NT2/D1 (cell line): ENCODE measurements around the gene TMEM11.
"Not testable (repeated sequence)": the region's sequence is repeated elsewhere in the genome, so short reads cannot be mapped to it uniquely, and the experiment has no call there.

Experiments used
- DNase-seq: peaks from one replicate; pipeline ENCODE4 v3.0.0-alpha.2; 2011; ENCODE audit warnings: low read depth, low spot score
- H3K27me3 ChIP-seq: 2 replicates; pipeline ENCODE4 v1.6.0; 2011; ENCODE audit warnings: mild to moderate bottlenecking; ENCODE audit not compliant: insufficient read length, insufficient read depth
- H3K36me3 ChIP-seq: 2 replicates; pipeline ENCODE4 v1.6.1; 2011; ENCODE audit warnings: mild to moderate bottlenecking, low read length, mixed read lengths; ENCODE audit not compliant: insufficient read depth, insufficient read length
- H3K4me1 ChIP-seq: 2 replicates; pipeline ENCODE4 v1.5.1; 2011; ENCODE audit not compliant: insufficient read depth, insufficient read length
- H3K4me3 ChIP-seq: 2 replicates; pipeline ENCODE4 v1.5.1; 2011; ENCODE audit warnings: low read depth; ENCODE audit not compliant: insufficient read length
- H3K9ac ChIP-seq: 2 replicates; pipeline ENCODE4 v1.6.0; 2011; ENCODE audit warnings: low read depth; ENCODE audit not compliant: insufficient read length
- H3K9me3 ChIP-seq: 2 replicates; pipeline ENCODE4 v1.5.1; 2011; ENCODE audit warnings: mild to moderate bottlenecking, low read length; ENCODE audit not compliant: insufficient read depth
- SUZ12 ChIP-seq: IDR thresholded peaks from 2 replicates; pipeline ENCODE4 v1.6.1; 2011; ENCODE audit not compliant: insufficient read length, insufficient read depth; ENCODE audit errors: extremely low read depth
- YY1 ChIP-seq: IDR thresholded peaks from 2 replicates; pipeline ENCODE4 v1.6.1; 2011; ENCODE audit not compliant: insufficient read length, insufficient read depth
- ZNF274 ChIP-seq: IDR thresholded peaks from 2 replicates; pipeline ENCODE4 v1.6.1; 2011; ENCODE audit warnings: mild to moderate bottlenecking, low read depth, low read length

TMEM11 gene

GRCh38 chr17:21228845-21229244 is 14.9 kb upstream of the TMEM11 start:
- Histone ChIP-seq H3K27me3 (no peaks in the 10 kb centered on the region), H3K9me3 (no peaks in the 10 kb centered on the region), H3K9ac (peak overlapping the region; percentile 21), H3K36me3 (no peaks in the 10 kb centered on the region), H3K4me1 (no peaks in the 10 kb centered on the region), H3K4me3 (no peak overlapping the region)
- TF ChIP-seq SUZ12 (no peak), YY1 (no peak), ZNF274 (no peak)
- DNase-seq: no peak

DNA sequence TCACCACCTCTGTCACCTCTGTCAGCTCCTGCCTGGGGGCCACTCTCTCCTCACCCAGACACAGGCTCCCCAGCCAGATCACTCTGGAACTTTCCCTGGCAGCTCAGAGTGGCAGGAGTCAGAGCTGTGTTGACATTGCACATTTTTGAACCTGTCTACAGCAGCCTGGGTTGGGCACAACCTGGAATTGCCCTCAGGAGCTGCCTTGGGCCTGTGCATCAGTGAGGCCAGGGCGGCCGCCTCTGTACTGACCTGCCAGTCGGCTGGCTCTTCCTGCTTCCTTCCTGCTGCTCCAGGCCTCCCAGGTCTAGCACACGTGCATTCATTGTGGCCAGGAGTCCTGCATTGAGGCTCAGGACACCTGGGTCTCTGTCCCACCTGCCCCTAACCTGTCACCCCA is 14.2 kb upstream of the TMEM11 start:
- no peaks in the 10 kb centered on the region for H3K36me3 ChIP-seq
- H3K4me1 ChIP-seq: no peaks in the 10 kb centered on the region
- DNase-seq: no peak
- H3K9me3 ChIP-seq: no peaks in the 10 kb centered on the region
- no peak overlapping the region for H3K4me3 ChIP-seq
- no peak overlapping the region for H3K9ac ChIP-seq
- no peaks in the 10 kb centered on the region for H3K27me3 ChIP-seq
- no peak for TF ChIP-seq YY1
- TF ChIP-seq ZNF274: no peak
- TF ChIP-seq SUZ12: no peak

DNA sequence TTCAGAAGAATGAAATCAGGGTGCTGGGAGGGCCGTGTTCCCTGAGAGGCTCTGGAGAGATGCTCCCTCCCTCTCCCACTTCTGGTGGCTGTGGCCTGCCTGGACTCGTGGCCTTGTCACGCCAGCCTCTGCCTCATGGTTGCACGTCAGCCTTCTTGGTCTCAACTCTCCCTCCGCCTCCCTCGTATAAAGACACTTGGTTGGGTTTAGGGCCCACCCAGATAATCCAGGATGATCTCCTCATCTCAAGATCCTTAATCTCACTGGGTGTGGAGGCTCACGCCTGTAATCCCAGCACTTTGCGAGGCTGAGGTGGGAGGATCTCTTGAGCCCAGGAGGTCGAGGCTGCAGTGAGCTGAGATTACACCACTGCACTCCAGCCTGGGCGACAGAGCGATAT is 13.3 kb upstream of the TMEM11 start:
- not testable (repeated sequence) for DNase-seq, H3K9ac ChIP-seq, H3K9me3 ChIP-seq, H3K27me3 ChIP-seq, H3K36me3 ChIP-seq, H3K4me3 ChIP-seq, H3K4me1 ChIP-seq

DNA sequence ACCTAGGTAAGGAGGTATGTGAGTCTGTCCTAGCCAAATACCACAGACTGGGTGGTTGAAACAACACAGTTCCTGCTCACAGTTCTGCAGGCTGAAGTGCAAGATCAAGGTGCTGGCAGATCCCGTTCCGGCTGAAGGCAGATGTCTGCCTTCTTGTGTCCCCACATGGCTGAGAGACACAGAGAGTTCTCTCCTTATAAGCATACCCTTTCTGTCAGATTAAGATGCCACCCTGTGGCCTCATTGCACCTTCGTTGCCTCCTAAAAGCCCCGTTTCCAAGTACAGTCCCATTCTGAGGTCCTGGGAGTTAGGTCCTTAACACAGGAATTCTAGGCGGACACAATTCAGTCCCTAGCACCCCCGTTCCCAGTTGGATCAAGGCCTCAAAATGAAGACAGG is 9.1 kb upstream of the TMEM11 start:
- Histone ChIP-seq H3K4me3 (no peak overlapping the region), H3K9ac (no peak overlapping the region), H3K4me1 (no peaks in the 10 kb centered on the region), H3K36me3 (peaks cover 18% of the 10 kb centered on the region), H3K27me3 (no peaks in the 10 kb centered on the region), H3K9me3 (peaks cover 13% of the 10 kb centered on the region; the same call in 1 of the 2 replicates)
- no peak for TF ChIP-seq SUZ12
- TF ChIP-seq YY1: no peak
- TF ChIP-seq ZNF274: no peak
- no peak for DNase-seq

- Histone ChIP-seq H3K36me3 (peaks cover 20% of the 10 kb centered on the region), H3K9me3 (peaks cover 13% of the 10 kb centered on the region; the same call in 1 of the 2 replicates), H3K27me3 (no peaks in the 10 kb centered on the region), H3K4me1 (peaks cover 2% of the 10 kb centered on the region), H3K9ac (no peak overlapping the region), H3K4me3 (no peak overlapping the region)
- no peak for TF ChIP-seq ZNF274
- no peak for TF ChIP-seq SUZ12
- TF ChIP-seq YY1: no peak
- DNase-seq: no peak
Measured at GRCh38 chr17:21218831-21219380, 4.9 kb upstream of the TMEM11 start.

DNA sequence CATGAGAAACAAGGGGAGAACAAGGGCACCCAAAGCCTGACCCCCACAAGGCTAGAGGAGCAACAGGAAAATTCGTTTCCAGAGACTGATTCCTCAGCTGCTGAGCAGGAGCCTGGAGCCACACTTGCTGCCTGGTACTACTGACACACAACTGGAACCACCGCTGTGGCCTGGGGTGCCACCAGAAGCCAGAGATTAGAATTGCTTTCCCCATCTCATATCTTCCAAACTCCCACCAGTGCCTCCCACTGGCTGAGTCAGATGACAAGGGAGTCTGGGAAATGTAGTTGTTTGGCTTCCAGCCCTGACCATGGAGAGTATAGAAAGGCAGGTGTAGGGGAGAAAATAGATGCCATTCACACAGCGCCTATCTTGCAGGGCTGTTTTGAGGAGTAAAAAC is 4.1 kb upstream of the TMEM11 start:
- H3K9me3 ChIP-seq: peaks cover 13% of the 10 kb centered on the region; the same call in 1 of the 2 replicates
- no peak overlapping the region for H3K4me3 ChIP-seq
- peaks cover 20% of the 10 kb centered on the region for H3K36me3 ChIP-seq
- no peaks in the 10 kb centered on the region for H3K27me3 ChIP-seq
- H3K4me1 ChIP-seq: peaks cover 2% of the 10 kb centered on the region
- TF ChIP-seq ZNF274 (no peak), YY1 (no peak), SUZ12 (no peak)
- DNase-seq: no peak
- H3K9ac ChIP-seq: no peak overlapping the region

GRCh38 chr17:21217346-21217745 is 3.4 kb upstream of the TMEM11 start:
- no peak for DNase-seq
- H3K9ac ChIP-seq: no peak overlapping the region
- H3K4me3 ChIP-seq: no peak overlapping the region
- TF ChIP-seq YY1 (no peak), ZNF274 (no peak), SUZ12 (no peak)
- peaks cover 18% of the 10 kb centered on the region for H3K36me3 ChIP-seq
- H3K27me3 ChIP-seq: no peaks in the 10 kb centered on the region
- peaks cover 2% of the 10 kb centered on the region for H3K4me1 ChIP-seq
- peaks cover 7% of the 10 kb centered on the region; the same call in 1 of the 2 replicates for H3K9me3 ChIP-seq

DNA sequence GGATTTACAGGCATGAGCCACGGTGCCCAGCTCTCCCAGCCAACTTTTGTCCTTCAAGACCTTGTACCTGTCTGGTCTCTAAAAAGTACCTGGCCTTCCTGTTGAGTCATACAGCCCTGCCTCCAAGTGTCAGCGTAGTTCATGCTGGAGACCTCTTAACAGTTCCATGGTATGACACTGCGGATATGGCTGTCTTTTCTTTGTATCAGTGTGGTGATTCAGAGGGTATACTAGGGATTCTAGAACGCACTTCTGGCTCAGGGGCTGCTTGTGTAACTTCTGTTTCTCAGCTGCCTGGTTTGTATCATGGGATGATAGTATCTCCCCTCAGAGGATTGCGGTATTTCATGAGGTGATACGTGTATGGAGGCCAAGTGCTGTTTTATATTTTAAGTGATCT is 2.0 kb upstream of the TMEM11 start:
- H3K36me3 ChIP-seq: peaks cover 23% of the 10 kb centered on the region
- H3K4me1 ChIP-seq: peaks cover 10% of the 10 kb centered on the region
- TF ChIP-seq YY1 (no peak), ZNF274 (no peak), SUZ12 (no peak)
- no peak for DNase-seq
- H3K9me3 ChIP-seq: no peaks in the 10 kb centered on the region
- peak overlapping the region; percentile 36 for H3K9ac ChIP-seq
- no peak overlapping the region for H3K4me3 ChIP-seq
- H3K27me3 ChIP-seq: no peaks in the 10 kb centered on the region
